ENCODE measurements around the gene JAKMIP1.

JAKMIP1 gene

DNA sequence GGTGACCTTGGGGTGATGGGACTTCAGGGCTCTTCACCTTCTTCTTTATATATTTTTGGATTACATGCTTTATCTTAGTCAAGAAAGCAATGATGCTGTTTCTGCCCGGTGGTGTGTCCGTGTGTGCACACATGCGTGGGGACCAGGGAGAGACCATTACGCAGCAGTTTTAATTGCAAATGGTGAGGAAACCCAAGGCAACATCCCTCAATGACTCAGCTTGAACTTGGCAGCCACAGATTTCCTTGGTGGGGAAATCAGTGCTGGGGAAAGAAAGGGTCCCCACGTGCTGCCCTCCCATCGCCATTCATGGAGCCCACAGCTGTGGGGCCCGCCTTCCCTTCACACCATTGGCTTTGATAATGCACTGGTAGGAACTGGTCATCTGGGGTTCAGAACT lies 136.0 kb downstream of the JAKMIP1 start:
- DNase-seq (ENCODE audit: extremely low read depth, low read depth), result no peak
- no peak overlapping the region for H3K4me3 ChIP-seq (replicated peaks; ENCODE audit: low read depth, low read length)
- TF ChIP-seq, protein P1, sequence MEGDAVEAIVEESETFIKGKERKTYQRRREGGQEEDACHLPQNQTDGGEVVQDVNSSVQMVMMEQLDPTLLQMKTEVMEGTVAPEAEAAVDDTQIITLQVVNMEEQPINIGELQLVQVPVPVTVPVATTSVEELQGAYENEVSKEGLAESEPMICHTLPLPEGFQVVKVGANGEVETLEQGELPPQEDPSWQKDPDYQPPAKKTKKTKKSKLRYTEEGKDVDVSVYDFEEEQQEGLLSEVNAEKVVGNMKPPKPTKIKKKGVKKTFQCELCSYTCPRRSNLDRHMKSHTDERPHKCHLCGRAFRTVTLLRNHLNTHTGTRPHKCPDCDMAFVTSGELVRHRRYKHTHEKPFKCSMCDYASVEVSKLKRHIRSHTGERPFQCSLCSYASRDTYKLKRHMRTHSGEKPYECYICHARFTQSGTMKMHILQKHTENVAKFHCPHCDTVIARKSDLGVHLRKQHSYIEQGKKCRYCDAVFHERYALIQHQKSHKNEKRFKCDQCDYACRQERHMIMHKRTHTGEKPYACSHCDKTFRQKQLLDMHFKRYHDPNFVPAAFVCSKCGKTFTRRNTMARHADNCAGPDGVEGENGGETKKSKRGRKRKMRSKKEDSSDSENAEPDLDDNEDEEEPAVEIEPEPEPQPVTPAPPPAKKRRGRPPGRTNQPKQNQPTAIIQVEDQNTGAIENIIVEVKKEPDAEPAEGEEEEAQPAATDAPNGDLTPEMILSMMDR (IDR thresholded peaks at IDR 0.05; ENCODE audit: low read depth, low read length, missing control alignments), result no peak

DNA sequence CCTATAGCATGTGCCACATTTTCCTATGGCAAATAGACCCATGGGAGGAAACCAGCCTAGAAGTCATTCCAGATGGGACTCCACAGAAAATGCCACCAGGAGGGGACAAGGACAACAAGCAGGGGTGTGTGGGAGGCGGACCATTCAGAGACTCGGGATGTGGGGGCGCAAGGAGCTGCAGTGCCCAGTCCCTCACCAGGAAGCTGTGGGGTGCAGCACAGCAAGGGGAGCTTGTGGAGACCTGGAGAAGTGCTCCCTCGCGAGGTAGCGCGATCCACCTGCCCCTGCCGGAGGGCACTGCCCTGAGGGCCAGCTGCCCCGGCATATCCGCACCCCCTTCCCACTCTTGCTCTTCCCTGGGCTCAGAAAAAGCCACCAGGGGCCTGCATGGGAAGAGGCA lies 136.7 kb downstream of the JAKMIP1 start:
- no peak overlapping the region for H3K4me3 ChIP-seq (replicated peaks; ENCODE audit: low read depth, low read length)
- no peak for DNase-seq (ENCODE audit: extremely low read depth, low read depth)
- TF ChIP-seq, protein P1 (IDR thresholded peaks at IDR 0.05; ENCODE audit: low read depth, low read length, missing control alignments), result no peak

DNA sequence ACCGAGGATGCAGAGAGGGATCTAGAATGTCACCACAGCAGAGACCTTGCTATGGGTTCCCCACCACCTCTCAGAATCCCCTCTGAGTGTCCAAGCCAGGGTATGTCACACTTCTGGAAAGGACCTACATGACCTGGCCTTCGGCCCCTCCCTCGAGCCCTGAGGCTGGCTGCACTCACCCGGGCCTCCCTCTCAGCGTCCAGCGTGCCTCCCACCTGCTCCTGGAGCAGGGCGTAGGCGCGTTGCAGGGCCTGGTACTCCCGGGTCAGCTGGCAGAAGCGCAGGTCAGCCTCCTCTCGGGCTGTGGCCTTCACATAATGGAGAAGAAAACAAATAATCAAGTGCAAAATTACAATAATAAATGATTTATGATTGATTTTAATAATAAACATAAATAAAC lies 138.2 kb downstream of the JAKMIP1 start:
- H3K4me3 ChIP-seq (replicated peaks; ENCODE audit: low read depth, low read length), result no peak overlapping the region
- DNase-seq (ENCODE audit: extremely low read depth, low read depth), result no peak
- TF ChIP-seq, protein P1 (IDR thresholded peaks at IDR 0.05; ENCODE audit: low read depth, low read length, missing control alignments), result no peak

DNA sequence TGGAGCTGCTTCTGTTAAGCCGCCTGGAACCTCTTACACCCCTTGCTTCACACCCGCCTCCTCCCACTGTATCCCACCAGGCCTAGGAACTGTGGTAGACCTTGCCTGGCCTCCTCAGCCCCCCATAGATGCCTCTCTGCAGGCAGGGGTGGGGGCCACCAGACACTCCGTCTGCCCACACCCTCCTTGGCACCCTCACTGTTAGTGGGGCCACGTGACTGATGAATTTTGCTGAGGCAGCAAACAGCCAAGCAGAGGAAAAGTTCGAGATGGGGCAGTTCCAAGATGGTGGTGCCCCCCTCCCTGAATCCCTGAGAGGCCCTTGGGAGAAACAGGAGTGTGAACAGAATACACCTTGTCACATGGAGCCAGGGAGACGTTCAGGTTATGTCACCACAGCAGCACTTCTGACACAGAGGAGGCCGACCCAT lies 141.0 kb downstream of the JAKMIP1 start:
- DNase-seq (ENCODE audit: extremely low read depth, low read depth), result no peak
- TF ChIP-seq, protein P1 (IDR thresholded peaks at IDR 0.05; ENCODE audit: low read depth, low read length, missing control alignments), result no peak
- no peak overlapping the region for H3K4me3 ChIP-seq (replicated peaks; ENCODE audit: low read depth, low read length)

DNA sequence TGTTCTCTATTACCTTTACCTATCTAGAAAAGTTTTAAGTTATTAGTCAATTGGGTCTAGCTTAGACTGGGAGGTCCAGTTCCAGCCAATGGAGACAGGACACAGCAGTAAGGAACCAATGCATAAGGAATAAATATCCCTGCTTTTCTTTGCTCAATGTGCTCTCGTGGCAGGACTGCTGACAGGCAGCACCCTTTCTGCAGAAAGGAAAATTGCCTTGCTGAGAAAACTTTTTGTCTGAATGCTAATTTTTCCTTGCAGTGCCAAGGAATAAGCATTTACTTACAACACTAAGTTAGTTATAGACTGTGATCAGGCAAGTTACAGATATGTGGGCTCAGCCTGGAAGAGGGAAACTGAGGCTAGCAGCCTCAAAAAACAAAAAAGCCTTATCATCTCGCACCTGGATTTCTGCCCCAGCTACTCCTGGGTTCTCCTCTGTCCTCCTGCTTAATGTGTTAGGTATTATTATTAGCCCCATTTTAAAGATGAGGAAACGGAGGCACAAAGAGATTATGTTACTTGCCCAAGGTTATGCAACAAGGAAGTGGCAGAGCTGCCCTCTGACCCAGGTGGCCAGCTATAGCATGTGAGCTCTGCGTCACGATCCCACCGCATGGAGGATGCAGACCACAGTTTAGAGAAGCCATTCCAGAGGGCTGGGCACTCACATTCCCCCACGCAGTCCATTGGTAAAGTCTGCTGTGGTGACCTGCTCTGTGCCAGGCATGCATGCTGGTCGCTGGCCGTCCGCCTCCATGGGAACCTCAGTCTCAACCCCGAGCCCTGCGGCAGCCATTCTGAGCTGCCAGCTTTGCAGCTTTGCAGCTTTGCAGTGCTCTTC lies 141.6 kb downstream of the JAKMIP1 start:
- TF ChIP-seq, protein P1 (IDR thresholded peaks at IDR 0.05; ENCODE audit: low read depth, low read length, missing control alignments), result no peak
- H3K4me3 ChIP-seq (replicated peaks; ENCODE audit: low read depth, low read length), result no peak overlapping the region
- DNase-seq (ENCODE audit: extremely low read depth, low read depth), result no peak

DNA sequence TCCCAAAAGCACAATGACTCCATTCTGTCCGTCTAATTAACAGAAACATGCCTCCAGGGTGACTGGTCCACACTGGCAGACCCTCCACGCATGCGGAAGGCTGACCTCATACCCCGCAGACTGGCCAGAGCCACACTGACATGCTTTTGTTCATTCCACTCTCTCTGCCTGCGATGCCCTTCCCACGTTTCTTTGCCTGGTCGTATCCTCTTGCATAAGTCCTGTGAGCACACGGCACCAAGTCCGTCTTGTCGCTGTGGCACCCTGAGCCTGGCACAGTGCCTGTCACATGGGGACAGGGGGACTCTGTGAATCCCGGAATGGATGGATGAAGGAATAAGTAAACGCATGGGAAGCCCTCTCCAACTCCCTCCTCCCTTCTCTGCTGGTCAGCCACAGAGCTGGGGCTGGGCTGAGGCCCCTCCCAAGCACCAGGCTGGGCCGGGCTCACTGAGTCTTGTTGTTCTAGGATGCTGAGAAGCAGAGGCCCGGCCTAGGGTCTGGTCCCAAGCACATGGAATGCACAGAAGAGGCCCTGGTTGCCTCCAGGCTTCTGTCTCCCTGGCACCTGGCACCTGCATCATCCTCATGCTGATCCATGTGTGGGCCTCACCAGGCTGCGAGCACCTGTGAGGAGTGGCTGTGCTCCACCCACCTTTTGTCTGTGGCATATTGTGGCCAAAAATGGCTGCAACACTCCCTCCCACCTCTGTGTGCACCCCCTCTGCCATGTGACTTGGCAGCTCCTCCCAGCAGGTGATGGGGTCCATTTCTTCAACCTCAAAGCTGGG lies 143.2 kb downstream of the JAKMIP1 start:
- no peak overlapping the region for H3K4me3 ChIP-seq (replicated peaks; ENCODE audit: low read depth, low read length)
- TF ChIP-seq, protein P1 (IDR thresholded peaks at IDR 0.05; ENCODE audit: low read depth, low read length, missing control alignments), result no peak
- no peak for DNase-seq (ENCODE audit: extremely low read depth, low read depth)
